ENCODE measurements around the gene TSPAN18. TPM values are rescaled to one million over a fixed set of nuclear protein-coding genes. Genes with fewer than 3 reads are reported as not detected.
A peak's percentile ranks its signal among the peaks of the same experiment; 100 is the strongest.

Gene TSPAN18
- total and polyA plus RNA-seq, 2 of the 4 experiments (the other 2 are of a cell fraction), result 0.36 to 1.1 TPM

DNA sequence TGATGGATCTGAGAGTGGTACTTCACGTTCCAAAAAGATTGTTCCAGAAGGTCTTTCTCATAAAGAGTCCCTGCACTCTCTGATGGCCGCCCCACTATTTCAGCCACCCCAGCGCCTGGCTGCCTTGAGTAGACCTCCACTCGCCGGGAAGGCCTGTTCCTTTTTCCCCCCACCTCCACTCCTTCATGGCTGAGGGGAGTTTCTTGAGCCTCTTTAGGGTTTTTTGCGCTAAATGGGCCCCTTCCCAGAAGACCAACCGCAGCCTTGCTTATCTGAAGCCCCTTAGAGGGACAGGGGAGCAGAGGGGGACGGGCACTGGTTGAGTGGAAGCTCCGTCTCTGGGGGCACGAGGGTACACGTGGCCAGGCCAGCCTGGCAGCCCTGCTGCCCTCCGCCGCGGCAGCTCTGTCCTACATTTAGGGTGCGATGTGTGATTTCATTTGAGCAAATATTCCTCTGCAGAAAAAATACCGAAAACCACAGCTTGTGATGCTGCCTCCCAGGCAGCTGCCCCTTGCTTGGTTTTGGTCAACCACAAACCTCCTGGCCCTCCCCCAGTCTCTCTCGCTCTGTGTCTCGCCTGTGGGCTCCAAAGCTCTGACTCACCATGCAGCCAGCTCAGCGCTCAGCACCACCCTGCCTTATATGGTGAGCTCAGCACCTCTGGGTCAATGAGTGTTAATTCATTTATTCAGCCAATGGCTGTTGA, 135.2 kb downstream of the TSPAN18 start:
- peak overlapping the region; percentile 34; the same call in 1 of the 2 replicates for H3K4me2 ChIP-seq (ENCODE audit: low read depth, low read length)
- POLR2A ChIA-PET (ENCODE audit: unreplicated experiment), result interaction anchor here (0.9 to 1.8 kb wide), 4 partner anchors 9 to 30 kb away, joined by 3 to 5 read pairs (median 3); no protein-coding TSS in a partner anchor
- ATAC-seq (ENCODE audit: low read depth), result peak; percentile 97
- peak overlapping the region; percentile 98 for H4K91ac ChIP-seq (ENCODE audit: insufficient read depth, low read depth, low read length)
- H2AK9ac ChIP-seq (replicated peaks; ENCODE audit: low read depth, low read length, poor library complexity), result peak overlapping the region; percentile 95
- peak overlapping the region; percentile 98 for H2BK5ac ChIP-seq (ENCODE audit: low read depth, low read length, poor library complexity, severe bottlenecking)
- no peaks in the 10 kb centered on the region for H3K79me1 ChIP-seq (ENCODE audit: low read depth in 1 of 2, low read length in 2 of 2)
- peaks cover 12% of the 10 kb centered on the region for H3K9me1 ChIP-seq (ENCODE audit: insufficient read depth, low read length)
- peak overlapping the region; percentile 66; the same call in 2 of the 3 replicates for H2BK15ac ChIP-seq (ENCODE audit: low read depth, low read length)
- peak overlapping the region; percentile 88 for H3K56ac ChIP-seq (ENCODE audit: extremely low read depth, insufficient read depth, low read length)
- intact Hi-C loops (cut with micrococcal nuclease), result loop anchor here (1.0 to 2.0 kb wide), 2 partner anchors 20 to 95 kb away; no protein-coding TSS in a partner anchor
- peak overlapping the region; percentile 99 for H2AK5ac ChIP-seq (ENCODE audit: low read depth, low read length)
- 0% methylated on average over 3 of the region's 19 CpGs; no CpG with 5 or more reads in 1 of the 2 experiments for WGBS, 2 experiments (ENCODE audit: extremely low coverage in 2 of 2, insufficient read length in 1 of 2)
- peak overlapping the region; percentile 99 for H2BK20ac ChIP-seq (ENCODE audit: low read depth, low read length)
- peak overlapping the region; percentile 83 for H3K14ac ChIP-seq (replicated peaks; ENCODE audit: low read depth, low read length)
- no peaks in the 10 kb centered on the region for H3K9me3 ChIP-seq (ENCODE audit: control insufficient read depth, insufficient read depth, low read length)
- no peak overlapping the region for H3K4me3 ChIP-seq (ENCODE audit: insufficient read depth, low read depth, low read length)
- dilution Hi-C loops (cut with HindIII; ENCODE audit: low sequenced_read_pairs, unreplicated experiment), result no loop called here
- H3K27ac ChIP-seq (ENCODE audit: insufficient read depth, low read length), result peak overlapping the region; percentile 94
- H4K20me1 ChIP-seq (ENCODE audit: insufficient read depth, low read length), result no peaks in the 10 kb centered on the region
- H4K8ac ChIP-seq (ENCODE audit: low read depth in 2 of 2, low read length in 2 of 2), result peak overlapping the region; percentile 71 to 90
- CTCF ChIA-PET, result interaction anchor here (0.6 to 1.8 kb wide), 3 partner anchors 13 to 86 kb away, joined by 3 to 6 read pairs (median 3); no protein-coding TSS in a partner anchor
- peak; percentile 93 for TF ChIP-seq RCOR1 (IDR thresholded peaks at IDR 0.05; ENCODE audit: insufficient replicate concordance, low read length)
- peak; percentile 77 for TF ChIP-seq MAFK (IDR thresholded peaks at IDR 0.05; ENCODE audit: low read depth, low read length)
- TF ChIP-seq, protein P1, sequence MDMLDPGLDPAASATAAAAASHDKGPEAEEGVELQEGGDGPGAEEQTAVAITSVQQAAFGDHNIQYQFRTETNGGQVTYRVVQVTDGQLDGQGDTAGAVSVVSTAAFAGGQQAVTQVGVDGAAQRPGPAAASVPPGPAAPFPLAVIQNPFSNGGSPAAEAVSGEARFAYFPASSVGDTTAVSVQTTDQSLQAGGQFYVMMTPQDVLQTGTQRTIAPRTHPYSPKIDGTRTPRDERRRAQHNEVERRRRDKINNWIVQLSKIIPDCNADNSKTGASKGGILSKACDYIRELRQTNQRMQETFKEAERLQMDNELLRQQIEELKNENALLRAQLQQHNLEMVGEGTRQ (IDR thresholded peaks at IDR 0.05; ENCODE audit: low read depth, low read length), result peak; percentile 28; the same call in 1 of the 2 replicates
- peak; percentile 52; the same call in 1 of the 2 replicates for TF ChIP-seq POLR2A (IDR thresholded peaks at IDR 0.05; ENCODE audit: low read depth, low read length)
- peak; percentile 70; the same call in 1 of the 2 replicates for TF ChIP-seq MAZ (IDR thresholded peaks at IDR 0.05; ENCODE audit: borderline replicate concordance, low read depth, low read length)
- TF ChIP-seq BHLHE40 (IDR thresholded peaks at IDR 0.05; ENCODE audit: low read depth, low read length), result peak; percentile 87
- TF ChIP-seq, protein P2, sequence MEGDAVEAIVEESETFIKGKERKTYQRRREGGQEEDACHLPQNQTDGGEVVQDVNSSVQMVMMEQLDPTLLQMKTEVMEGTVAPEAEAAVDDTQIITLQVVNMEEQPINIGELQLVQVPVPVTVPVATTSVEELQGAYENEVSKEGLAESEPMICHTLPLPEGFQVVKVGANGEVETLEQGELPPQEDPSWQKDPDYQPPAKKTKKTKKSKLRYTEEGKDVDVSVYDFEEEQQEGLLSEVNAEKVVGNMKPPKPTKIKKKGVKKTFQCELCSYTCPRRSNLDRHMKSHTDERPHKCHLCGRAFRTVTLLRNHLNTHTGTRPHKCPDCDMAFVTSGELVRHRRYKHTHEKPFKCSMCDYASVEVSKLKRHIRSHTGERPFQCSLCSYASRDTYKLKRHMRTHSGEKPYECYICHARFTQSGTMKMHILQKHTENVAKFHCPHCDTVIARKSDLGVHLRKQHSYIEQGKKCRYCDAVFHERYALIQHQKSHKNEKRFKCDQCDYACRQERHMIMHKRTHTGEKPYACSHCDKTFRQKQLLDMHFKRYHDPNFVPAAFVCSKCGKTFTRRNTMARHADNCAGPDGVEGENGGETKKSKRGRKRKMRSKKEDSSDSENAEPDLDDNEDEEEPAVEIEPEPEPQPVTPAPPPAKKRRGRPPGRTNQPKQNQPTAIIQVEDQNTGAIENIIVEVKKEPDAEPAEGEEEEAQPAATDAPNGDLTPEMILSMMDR (conservative IDR thresholded peaks at IDR 0.05; ENCODE audit: low read depth, low read length), result no peak
- TF ChIP-seq SMC3 (IDR thresholded peaks at IDR 0.05; ENCODE audit: low read depth, low read length), result no peak
- TF ChIP-seq RAD21 (IDR thresholded peaks at IDR 0.05; ENCODE audit: low read length), result no peak; the same call in 1 of the 2 replicates
- TF ChIP-seq CHD1 (IDR thresholded peaks at IDR 0.05; ENCODE audit: low read depth, low read length), result 0 out of 2 replicates have a peak, but pooled peaks have one; percentile 50
- TF ChIP-seq, protein P3, sequence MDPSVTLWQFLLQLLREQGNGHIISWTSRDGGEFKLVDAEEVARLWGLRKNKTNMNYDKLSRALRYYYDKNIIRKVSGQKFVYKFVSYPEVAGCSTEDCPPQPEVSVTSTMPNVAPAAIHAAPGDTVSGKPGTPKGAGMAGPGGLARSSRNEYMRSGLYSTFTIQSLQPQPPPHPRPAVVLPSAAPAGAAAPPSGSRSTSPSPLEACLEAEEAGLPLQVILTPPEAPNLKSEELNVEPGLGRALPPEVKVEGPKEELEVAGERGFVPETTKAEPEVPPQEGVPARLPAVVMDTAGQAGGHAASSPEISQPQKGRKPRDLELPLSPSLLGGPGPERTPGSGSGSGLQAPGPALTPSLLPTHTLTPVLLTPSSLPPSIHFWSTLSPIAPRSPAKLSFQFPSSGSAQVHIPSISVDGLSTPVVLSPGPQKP (IDR thresholded peaks at IDR 0.05; ENCODE audit: borderline replicate concordance, low read depth, low read length), result no peak
- TF ChIP-seq NFE2L2 (IDR thresholded peaks at IDR 0.05; ENCODE audit: low read depth, low read length), result 0 out of 2 replicates have a peak, but pooled peaks have one; percentile 17
- TF ChIP-seq FOS (IDR thresholded peaks at IDR 0.05; ENCODE audit: low read depth, low read length), result peak; percentile 95
- no peaks in the 10 kb centered on the region for H3K36me3 ChIP-seq (ENCODE audit: control insufficient read depth, insufficient read depth, low read length)
- H3K9ac ChIP-seq (ENCODE audit: low read depth, low read length), result peak overlapping the region; percentile 77
- H2BK120ac ChIP-seq (ENCODE audit: low read depth, low read length), result peak overlapping the region; percentile 99
- DNase-seq, result peak; percentile 99
- peaks cover 22% of the 10 kb centered on the region for H3K4me1 ChIP-seq (ENCODE audit: control insufficient read depth, insufficient read depth, low read length)
- H3K18ac ChIP-seq (ENCODE audit: low read depth, low read length), result peak overlapping the region; percentile 93
- H3K27me3 ChIP-seq (ENCODE audit: control insufficient read depth, insufficient read depth, low read length), result peaks cover 25% of the 10 kb centered on the region
- BruUV-seq (replicated peaks), result no TSS peak
- peak overlapping the region; percentile 81 for H2AFZ ChIP-seq (replicated peaks; ENCODE audit: low read length, poor library complexity)
- H3K4ac ChIP-seq (ENCODE audit: low read depth, low read length), result peak overlapping the region; percentile 97
- H4K5ac ChIP-seq (ENCODE audit: low read depth, low read length), result peak overlapping the region; percentile 92
- in situ Hi-C loops (cut with MboI; ENCODE audit: low sequenced_read_pairs), result no loop called here
- H3K23ac ChIP-seq (ENCODE audit: low read depth, low read length), result peak overlapping the region; percentile 85

All from IMR-90 (cell line).